ENCODE measurements around the gene GLB1L2.

The GLB1L2 gene

GRCh38 chr11:134387501-134387900 is 55.7 kb downstream of the GLB1L2 start:
- DNase-seq = no peak

- DNase-seq = no peak
These were observed 56.8 kb downstream of the GLB1L2 start for GRCh38 chr11:134388590-134388989.

- no peak for DNase-seq
These were observed 57.8 kb downstream of the GLB1L2 start for GRCh38 chr11:134389464-134390180.

- no peak for DNase-seq
These were observed 59.1 kb downstream of the GLB1L2 start for GRCh38 chr11:134390706-134391569.

GRCh38 chr11:134391656-134392055 is 59.9 kb downstream of the GLB1L2 start:
- DNase-seq = no peak

- no peak for DNase-seq
These were observed 61.3 kb downstream of the GLB1L2 start for GRCh38 chr11:134392953-134393615.

GRCh38 chr11:134393638-134394037 is 61.9 kb downstream of the GLB1L2 start:
- no peak for DNase-seq

GRCh38 chr11:134394311-134394710 is 62.5 kb downstream of the GLB1L2 start:
- DNase-seq = no peak

- no peak for DNase-seq
These were observed 63.2 kb downstream of the GLB1L2 start for GRCh38 chr11:134395002-134395401.

GRCh38 chr11:134397304-134398078 is 65.7 kb downstream of the GLB1L2 start:
- no peak for DNase-seq

GRCh38 chr11:134398079-134398444 is 66.3 kb downstream of the GLB1L2 start:
- no peak for DNase-seq

GRCh38 chr11:134398644-134399292 is 67.0 kb downstream of the GLB1L2 start:
- no peak for DNase-seq

- DNase-seq = no peak
These were observed 67.5 kb downstream of the GLB1L2 start for GRCh38 chr11:134399293-134399654.

GRCh38 chr11:134399996-134400395 is 68.2 kb downstream of the GLB1L2 start:
- no peak for DNase-seq

GRCh38 chr11:134401825-134402809 is 70.3 kb downstream of the GLB1L2 start:
- no peak for DNase-seq

- DNase-seq = no peak
These were observed 71.1 kb downstream of the GLB1L2 start for GRCh38 chr11:134402910-134403309.

- DNase-seq = no peak
These were observed 73.0 kb downstream of the GLB1L2 start for GRCh38 chr11:134404575-134405341.

- DNase-seq = no peak
These were observed 73.6 kb downstream of the GLB1L2 start for GRCh38 chr11:134405436-134405835.

- no peak for DNase-seq
These were observed 74.1 kb downstream of the GLB1L2 start for GRCh38 chr11:134405841-134406240.

Data from NCI-H1930 (cell line).